Natural killer cell treated with Interleukin-12 subunit alpha and Interleukin-12 subunit beta and Interleukin-15 and Interleukin-18, amount 100 ng/mL, for 72 hours (primary cell): Measurements from ENCODE around the gene CCT4. TPM values are rescaled to one million over a fixed set of nuclear protein-coding genes. Genes with fewer than 3 reads are reported as not detected.
"Not testable (repeated sequence)": the region's sequence is repeated elsewhere in the genome, so short reads cannot be mapped to it uniquely, and the experiment has no call there.

Experiments
- ATAC-seq, 2 donors: fragments of 150-1000 bp; cut with Tn5 transposase in 1 of 2; sonication (Bioruptor Pico), chemical (Tn5 transposase) in 1 of 2; 2 replicates each; pipeline ENCODE4 v1.10.0; 2021
- DNase-seq: peaks from one replicate; pipeline ENCODE4 v3.0.0; 2022; ENCODE audit warnings: low spot score
- H3K27ac Mint-ChIP-seq, 2 donors: 1 replicate in 1 of 2; 2 replicates in 1 of 2; pipeline ENCODE4 v1.8.0; 2022; ENCODE audit warnings: mixed read lengths in 2 of 2, mild to moderate bottlenecking in 1 of 2, moderate library complexity in 1 of 2
- H3K27me3 Mint-ChIP-seq, 2 donors: 1 replicate in 1 of 2; 2 replicates in 1 of 2; pipeline ENCODE4 v1.8.0; 2022; ENCODE audit warnings: mixed read lengths in 2 of 2
- H3K36me3 Mint-ChIP-seq: one replicate; pipeline ENCODE4 v1.8.0; 2022; ENCODE audit warnings: mixed read lengths
- H3K4me1 Mint-ChIP-seq, 2 donors: 1 replicate in 1 of 2; 2 replicates in 1 of 2; pipeline ENCODE4 v1.8.0; 2022; ENCODE audit warnings: low read depth in 2 of 2, mixed read lengths in 2 of 2, mild to moderate bottlenecking in 1 of 2
- H3K4me3 Mint-ChIP-seq: one replicate; pipeline ENCODE4 v1.8.0; 2022; ENCODE audit warnings: mixed read lengths
- H3K9me3 Mint-ChIP-seq: 2 replicates; pipeline ENCODE4 v1.8.0; 2022; ENCODE audit warnings: mixed read lengths
- total RNA-seq, 2 donors: library from RNA; stranded (reverse); gene quantifications; one replicate each; pipeline ENCODE4 v1.2.3, GENCODE V29; 2022

The CCT4 gene
- total RNA-seq, 2 donors from 2014 or later, result 207 to 291 TPM

DNA sequence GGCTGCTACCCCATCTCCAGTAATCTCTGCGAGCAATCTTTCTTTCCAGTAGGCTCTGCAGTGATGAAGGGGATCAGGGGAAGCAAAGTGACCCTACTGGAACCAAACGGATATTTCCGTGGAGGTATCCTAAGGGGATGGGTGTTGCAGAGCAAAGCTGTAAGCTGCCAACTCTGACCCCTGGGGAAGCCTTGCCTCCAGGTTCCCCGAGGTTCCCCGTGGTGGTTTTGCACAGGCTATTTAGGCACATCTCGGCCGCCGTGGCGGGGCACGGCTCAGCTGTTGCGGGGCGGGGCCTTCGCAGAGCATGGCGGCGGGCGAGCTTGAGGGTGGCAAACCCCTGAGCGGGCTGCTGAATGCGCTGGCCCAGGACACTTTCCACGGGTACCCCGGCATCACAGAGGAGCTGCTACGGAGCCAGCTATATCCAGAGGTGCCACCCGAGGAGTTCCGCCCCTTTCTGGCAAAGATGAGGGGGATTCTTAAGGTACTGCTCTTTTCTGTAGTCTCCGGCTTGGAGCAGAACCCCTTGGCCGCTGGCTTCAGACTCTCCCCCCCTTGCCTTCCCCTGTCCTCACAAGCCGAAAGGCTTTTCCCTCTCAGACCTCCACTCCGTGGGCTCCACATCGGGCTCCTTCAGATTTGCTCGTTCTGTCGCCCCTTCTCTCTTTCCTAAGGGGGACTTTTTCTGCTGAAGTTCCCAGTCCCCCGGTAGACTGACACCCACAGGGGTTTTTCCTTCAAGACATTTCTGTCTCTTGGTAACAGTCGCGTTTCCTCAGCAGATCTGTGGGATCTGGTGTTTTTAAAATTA lies 17.1 kb upstream of the CCT4 start, which contains the start of gene COMMD1:
TSS of gene COMMD1 (plus strand) at position 303 of the 814 bp plus-strand sequence. CDS start at position 308, 5 bp downstream.
- Mint-ChIP-seq H3K4me3 (peak within 1 kb of the TSS; percentile 97), H3K27me3 (no peaks in the 10 kb centered on the region), H3K36me3 (no peaks in the 10 kb centered on the region), H3K4me1 (peaks cover 15 to 21% of the 10 kb centered on the region in 2 donors), H3K27ac (peak within 1 kb of the TSS; percentile 79 to 97), H3K9me3 (no peaks in the 10 kb centered on the region)
- ATAC-seq (peak; percentile 99 to 100), DNase-seq (peak; percentile 90)

GRCh38 chr2:61900281-61900680 lies 11.8 kb upstream of the CCT4 start:
- DNase-seq, result no peak
- no peak overlapping the region for H3K27ac Mint-ChIP-seq
- H3K36me3 Mint-ChIP-seq, result no peaks in the 10 kb centered on the region
- no peaks in the 10 kb centered on the region for H3K9me3 Mint-ChIP-seq
- no peak for ATAC-seq
- H3K27me3 Mint-ChIP-seq, result no peaks in the 10 kb centered on the region
- H3K4me3 Mint-ChIP-seq, result no peak overlapping the region
- peaks cover 3% of the 10 kb centered on the region in 2 donors for H3K4me1 Mint-ChIP-seq

DNA sequence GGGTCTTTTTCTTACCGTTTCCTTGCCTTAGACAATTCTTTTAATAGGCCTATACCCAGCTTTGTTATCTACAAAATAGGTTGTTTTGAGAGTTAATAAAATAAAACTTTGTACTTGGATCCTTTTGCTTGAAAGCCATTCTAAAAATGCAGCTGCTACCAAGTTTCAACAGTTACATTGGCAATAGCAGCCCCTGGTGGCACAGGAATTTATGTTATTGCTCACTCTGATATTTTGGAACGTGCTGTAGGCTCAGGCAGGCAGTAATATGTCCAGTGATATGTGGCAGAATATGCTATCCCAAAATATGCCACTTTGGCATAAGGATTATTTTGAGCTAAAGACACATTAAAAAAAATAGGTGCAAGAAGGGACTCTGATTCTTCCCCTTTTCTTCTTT lies 10.4 kb upstream of the CCT4 start:
- Mint-ChIP-seq H3K36me3 (no peaks in the 10 kb centered on the region), H3K27ac (no peak overlapping the region), H3K27me3 (no peaks in the 10 kb centered on the region), H3K4me1 (no peaks in the 10 kb centered on the region), H3K4me3 (no peak overlapping the region), H3K9me3 (no peaks in the 10 kb centered on the region)
- DNase-seq (no peak), ATAC-seq (no peak)

DNA sequence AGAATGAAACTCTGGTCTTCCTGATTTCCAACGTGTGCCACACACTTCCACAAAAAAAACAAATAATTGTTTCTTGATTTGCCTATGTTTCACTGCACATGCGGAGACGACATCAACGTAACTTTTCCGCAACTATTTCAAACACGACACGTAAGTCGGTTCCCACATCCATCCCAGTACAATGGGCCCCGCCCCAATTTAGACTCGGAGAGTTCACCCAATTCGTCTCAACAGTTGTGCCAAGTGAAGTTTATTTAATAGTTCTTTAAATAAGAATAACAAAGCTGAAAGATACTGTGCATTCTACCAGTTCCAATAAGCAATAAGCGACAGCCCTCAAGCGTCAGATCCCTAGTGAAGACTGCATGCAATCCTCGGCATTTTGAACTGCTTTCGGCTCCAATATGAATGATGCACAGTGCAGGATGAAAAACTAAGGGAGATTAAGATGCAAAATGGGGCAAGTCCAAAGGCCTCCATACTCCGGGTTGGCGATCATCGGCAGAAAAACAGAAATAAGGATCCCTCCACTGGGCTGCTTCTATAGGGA lies 664 bp downstream of the CCT4 start:
- DNase-seq (no peak), ATAC-seq (no peak)
- Mint-ChIP-seq H3K4me3 (peak overlapping the region; percentile 95), H3K36me3 (peaks cover 16% of the 10 kb centered on the region), H3K4me1 (peaks cover 13 to 21% of the 10 kb centered on the region in 2 donors), H3K27me3 (no peaks in the 10 kb centered on the region), H3K9me3 (no peaks in the 10 kb centered on the region), H3K27ac (peak overlapping the region; percentile 92 to 96)

DNA sequence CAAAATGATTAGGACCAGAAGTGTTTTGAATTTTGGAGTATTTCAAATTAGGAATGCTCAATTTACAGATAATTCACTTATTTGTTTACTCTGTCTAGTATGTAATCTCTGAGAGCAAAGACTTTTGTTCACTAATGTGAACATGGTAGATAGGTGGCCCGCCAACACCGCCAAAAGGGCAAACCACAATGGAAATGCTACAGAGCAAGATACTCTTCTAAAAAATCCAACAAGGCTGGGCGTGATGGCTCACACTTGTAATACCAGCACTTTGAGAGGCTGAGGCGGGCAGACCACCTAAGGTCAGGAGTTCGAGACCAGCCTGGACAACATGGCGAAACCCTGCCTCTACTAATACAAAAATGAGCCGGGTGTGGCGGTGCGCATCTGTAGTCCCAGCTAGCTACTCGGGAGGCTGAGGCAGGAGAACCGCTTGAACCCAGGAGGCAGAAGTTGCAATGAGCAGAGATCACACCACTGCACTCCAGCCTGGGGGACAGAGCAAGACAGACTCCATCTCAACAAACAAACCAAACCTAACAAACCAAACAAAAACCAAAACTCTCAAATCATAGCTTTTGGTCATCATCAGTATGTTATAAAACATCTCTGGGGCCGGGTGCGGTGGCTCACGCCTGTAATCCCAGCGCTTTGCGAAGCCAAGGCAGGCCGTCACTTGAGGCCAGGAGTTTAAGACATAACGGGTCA lies 2.4 kb downstream of the CCT4 start:
- ATAC-seq, result no peak
- peak overlapping the region; percentile 95 for H3K4me3 Mint-ChIP-seq
- H3K9me3 Mint-ChIP-seq, result no peaks in the 10 kb centered on the region
- no peaks in the 10 kb centered on the region for H3K27me3 Mint-ChIP-seq
- peaks cover 13 to 21% of the 10 kb centered on the region in 2 donors for H3K4me1 Mint-ChIP-seq
- no peak for DNase-seq
- peaks cover 18% of the 10 kb centered on the region for H3K36me3 Mint-ChIP-seq
- H3K27ac Mint-ChIP-seq, result peak overlapping the region; percentile 92 to 96

DNA sequence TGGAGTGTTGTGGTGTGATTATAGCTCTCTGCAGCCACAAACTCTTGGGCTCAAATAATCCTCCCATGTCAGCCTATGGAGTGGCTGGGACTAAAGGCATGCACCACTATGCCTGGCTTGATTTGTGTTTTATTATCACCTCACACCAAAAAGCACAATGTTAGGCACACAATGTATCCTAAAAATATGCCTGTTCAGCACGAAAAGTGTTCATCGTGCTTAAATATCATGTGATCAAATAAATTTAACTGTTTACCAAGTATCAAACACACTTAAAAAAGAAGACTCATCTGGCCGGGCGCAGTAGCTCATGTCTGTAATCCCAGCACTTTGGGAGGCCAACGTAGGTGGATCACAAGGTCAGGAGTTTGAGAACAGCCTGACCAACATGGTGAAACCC lies 5.6 kb downstream of the CCT4 start:
- Mint-ChIP-seq H3K36me3 (peaks cover 23% of the 10 kb centered on the region), H3K4me3 (no peak overlapping the region), H3K27me3 (no peaks in the 10 kb centered on the region), H3K27ac (no peak overlapping the region), H3K4me1 (peaks cover 13 to 18% of the 10 kb centered on the region in 2 donors), H3K9me3 (no peaks in the 10 kb centered on the region)
- ATAC-seq (no peak), DNase-seq (no peak)

DNA sequence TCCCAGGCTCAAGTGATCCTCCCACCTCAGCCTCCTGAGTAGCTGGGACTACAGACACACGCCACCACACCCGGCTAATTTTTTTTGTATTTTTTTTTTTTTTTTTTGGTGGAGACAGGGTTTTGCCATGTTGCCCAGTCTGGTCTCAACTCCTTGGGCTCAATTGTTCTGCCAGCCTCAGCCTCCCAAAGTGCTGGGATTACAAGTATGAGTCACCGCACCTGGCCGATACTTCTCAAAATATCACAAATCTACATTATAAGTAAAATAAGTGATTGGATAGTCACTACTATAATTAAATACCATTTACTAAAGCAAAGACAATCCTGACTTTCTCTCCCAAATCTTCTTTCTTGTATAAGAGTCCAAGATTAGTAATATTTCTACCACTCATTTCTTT lies 9.1 kb downstream of the CCT4 start:
- peaks cover 18% of the 10 kb centered on the region for H3K36me3 Mint-ChIP-seq
- H3K27ac Mint-ChIP-seq, result not testable (repeated sequence)

DNA sequence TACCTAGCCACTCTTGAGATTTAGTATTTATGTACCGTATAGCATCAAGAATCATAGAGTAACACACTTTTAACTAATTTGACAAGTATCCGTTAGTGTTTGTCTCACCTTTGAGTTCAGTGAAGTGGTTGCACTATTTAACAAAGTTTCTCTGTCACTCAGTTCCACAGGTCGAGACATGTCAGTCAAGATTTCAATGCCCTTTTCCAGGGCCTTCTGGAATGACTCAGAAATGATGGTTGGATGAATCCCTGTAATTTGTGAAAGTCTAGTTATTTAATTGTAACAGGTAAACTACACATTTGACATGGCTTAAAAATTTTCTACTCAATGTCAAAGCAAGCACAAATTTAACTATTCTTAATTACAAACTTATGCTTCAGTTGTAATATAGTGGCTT lies 9.7 kb downstream of the CCT4 start:
- Mint-ChIP-seq H3K4me3 (no peak overlapping the region), H3K9me3 (no peaks in the 10 kb centered on the region), H3K27me3 (no peaks in the 10 kb centered on the region), H3K27ac (no peak overlapping the region), H3K4me1 (no peaks in the 10 kb centered on the region), H3K36me3 (peaks cover 23% of the 10 kb centered on the region)
- ATAC-seq (no peak), DNase-seq (no peak)

More for the DNA sequence above, 9.1 kb downstream of the CCT4 start:
- not testable (repeated sequence) for H3K4me3 Mint-ChIP-seq, H3K27me3 Mint-ChIP-seq, H3K9me3 Mint-ChIP-seq, DNase-seq, ATAC-seq, H3K4me1 Mint-ChIP-seq

GRCh38 chr2:61877571-61878245 lies 10.7 kb downstream of the CCT4 start:
- Mint-ChIP-seq H3K27me3 (no peaks in the 10 kb centered on the region), H3K9me3 (no peaks in the 10 kb centered on the region), H3K36me3 (peaks cover 20% of the 10 kb centered on the region), H3K4me1 (no peaks in the 10 kb centered on the region), H3K27ac (no peak overlapping the region), H3K4me3 (no peak overlapping the region)
- ATAC-seq (no peak), DNase-seq (no peak)

DNA sequence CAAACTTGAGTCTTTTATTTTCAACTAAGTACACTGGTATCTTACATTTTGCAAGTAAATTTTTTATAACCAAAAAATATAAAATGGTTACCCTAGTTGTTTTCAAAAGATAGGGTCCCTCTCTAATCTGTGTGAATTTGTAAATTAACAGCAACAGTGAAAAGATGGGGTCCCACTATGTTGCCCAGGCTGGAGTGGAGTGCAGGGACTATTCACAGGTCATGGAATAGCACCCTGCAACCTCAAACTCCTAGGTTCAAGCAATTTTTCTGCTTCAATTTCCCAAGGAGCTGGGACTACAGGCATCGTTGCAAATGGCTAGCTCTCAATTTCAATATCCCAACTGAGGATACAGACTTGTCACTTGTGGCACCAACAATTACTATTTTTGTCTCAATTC lies 12.1 kb downstream of the CCT4 start:
- no peak overlapping the region for H3K4me3 Mint-ChIP-seq
- peaks cover 26% of the 10 kb centered on the region for H3K36me3 Mint-ChIP-seq
- no peaks in the 10 kb centered on the region for H3K9me3 Mint-ChIP-seq
- H3K27ac Mint-ChIP-seq, result no peak overlapping the region
- H3K27me3 Mint-ChIP-seq, result no peaks in the 10 kb centered on the region
- ATAC-seq (no peak), DNase-seq (no peak)
- peaks cover under 1 to 2% of the 10 kb centered on the region in 2 donors for H3K4me1 Mint-ChIP-seq

GRCh38 chr2:61866482-61867089 lies 21.9 kb downstream of the CCT4 start:
- H3K27ac Mint-ChIP-seq, ATAC-seq, H3K4me3 Mint-ChIP-seq, H3K27me3 Mint-ChIP-seq, DNase-seq, H3K9me3 Mint-ChIP-seq: not testable (repeated sequence)
- Mint-ChIP-seq H3K4me1 (peaks cover 3 to 10% of the 10 kb centered on the region in 2 donors), H3K36me3 (peaks cover 41% of the 10 kb centered on the region)

DNA sequence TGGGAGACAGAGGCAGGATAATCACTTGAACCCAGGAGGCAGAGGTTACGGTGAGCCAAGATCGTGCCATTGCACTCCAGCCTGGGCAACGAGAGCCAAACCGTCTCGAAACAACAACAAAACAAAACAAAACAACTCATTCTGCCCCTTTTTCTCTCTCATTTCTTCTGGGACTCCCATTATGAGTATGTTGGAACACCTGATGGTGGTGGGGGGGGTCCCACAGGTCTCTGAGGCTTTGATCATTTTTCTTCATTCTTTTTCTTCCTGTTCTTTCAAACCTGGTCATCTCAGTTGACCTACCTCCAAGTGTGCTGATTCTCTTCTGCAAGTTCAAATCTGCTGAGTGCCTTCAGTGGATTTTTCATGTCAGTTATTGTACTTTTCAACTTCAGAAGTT lies 26.4 kb downstream of the CCT4 start:
- ATAC-seq, result no peak

GRCh38 chr2:61857224-61857623 lies 31.2 kb downstream of the CCT4 start:
- H3K4me1 Mint-ChIP-seq, result peaks cover 13 to 20% of the 10 kb centered on the region in 2 donors
- ATAC-seq (no peak), DNase-seq (no peak)
- no peaks in the 10 kb centered on the region for H3K9me3 Mint-ChIP-seq
- H3K27me3 Mint-ChIP-seq, result no peaks in the 10 kb centered on the region
- no peak overlapping the region for H3K4me3 Mint-ChIP-seq
- no peak overlapping the region for H3K27ac Mint-ChIP-seq
- H3K36me3 Mint-ChIP-seq, result peaks cover 3% of the 10 kb centered on the region

More for the DNA sequence above, 26.4 kb downstream of the CCT4 start:
- no peak for DNase-seq
- no peak overlapping the region for H3K27ac Mint-ChIP-seq
- H3K9me3 Mint-ChIP-seq, result no peaks in the 10 kb centered on the region
- peaks cover 21% of the 10 kb centered on the region for H3K36me3 Mint-ChIP-seq
- H3K4me1 Mint-ChIP-seq, result no peaks in the 10 kb centered on the region
- H3K27me3 Mint-ChIP-seq, result no peaks in the 10 kb centered on the region
- H3K4me3 Mint-ChIP-seq, result no peak overlapping the region
